ENCODE results near the gene PRDM1. TPM values are rescaled to one million over a fixed set of nuclear protein-coding genes. Genes with fewer than 3 reads are reported as not detected.

The PRDM1 gene
- total RNA-seq, 1 donor from 2014 or later, result 2.3 TPM

- DNase-seq (ENCODE audit: low spot score in 2 of 2, unreplicated experiment in 2 of 2), result no peak
- Mint-ChIP-seq H3K27ac (no peak overlapping the region), H3K9me3 (no peaks in the 10 kb centered on the region), H3K4me3 (no peak overlapping the region), H3K4me1 (peaks cover 18% of the 10 kb centered on the region), H3K27me3 (ENCODE audit: low read depth) (peaks cover 9% of the 10 kb centered on the region), H3K36me3 (no peaks in the 10 kb centered on the region)
- TF ChIP-seq CTCF (IDR thresholded peaks at IDR 0.05; ENCODE audit: unreplicated experiment), result no peak
These were observed 40.3 kb downstream of the PRDM1 start for GRCh38 chr6:106126482-106126881.

GRCh38 chr6:106128981-106129781, 43.0 kb downstream of the PRDM1 start:
- peaks cover 18% of the 10 kb centered on the region for H3K4me1 Mint-ChIP-seq
- H3K9me3 Mint-ChIP-seq, result no peaks in the 10 kb centered on the region
- no peak for TF ChIP-seq CTCF (IDR thresholded peaks at IDR 0.05; ENCODE audit: unreplicated experiment)
- peaks cover 4% of the 10 kb centered on the region for H3K27me3 Mint-ChIP-seq (ENCODE audit: low read depth)
- H3K36me3 Mint-ChIP-seq, result no peaks in the 10 kb centered on the region
- H3K4me3 Mint-ChIP-seq, result no peak overlapping the region
- H3K27ac Mint-ChIP-seq, result peak overlapping the region; percentile 30
- DNase-seq (ENCODE audit: low spot score in 2 of 2, unreplicated experiment in 2 of 2), result no peak

- Mint-ChIP-seq H3K27ac (no peak overlapping the region), H3K4me1 (peaks cover 20% of the 10 kb centered on the region)
These were observed 46.1 kb downstream of the PRDM1 start for GRCh38 chr6:106132153-106132698.

GRCh38 chr6:106133040-106133439, 46.9 kb downstream of the PRDM1 start:
- no peak for DNase-seq (ENCODE audit: low spot score in 2 of 2, unreplicated experiment in 2 of 2)
- Mint-ChIP-seq H3K36me3 (no peaks in the 10 kb centered on the region), H3K4me1 (peaks cover 20% of the 10 kb centered on the region), H3K4me3 (no peak overlapping the region), H3K27ac (no peak overlapping the region), H3K27me3 (ENCODE audit: low read depth) (peaks cover 2% of the 10 kb centered on the region), H3K9me3 (no peaks in the 10 kb centered on the region)
- TF ChIP-seq CTCF (IDR thresholded peaks at IDR 0.05; ENCODE audit: unreplicated experiment), result no peak

More at GRCh38 chr6:106132153-106132698, 46.1 kb downstream of the PRDM1 start:
- no peak for TF ChIP-seq CTCF (IDR thresholded peaks at IDR 0.05; ENCODE audit: unreplicated experiment)
- Mint-ChIP-seq H3K36me3 (no peaks in the 10 kb centered on the region), H3K9me3 (no peaks in the 10 kb centered on the region), H3K4me3 (no peak overlapping the region), H3K27me3 (ENCODE audit: low read depth) (peaks cover 2% of the 10 kb centered on the region)
- no peak for DNase-seq (ENCODE audit: low spot score in 2 of 2, unreplicated experiment in 2 of 2)

GRCh38 chr6:106134087-106134770, 48.1 kb downstream of the PRDM1 start:
- Mint-ChIP-seq H3K4me3 (no peak overlapping the region), H3K4me1 (peaks cover 15% of the 10 kb centered on the region), H3K27ac (no peak overlapping the region), H3K36me3 (no peaks in the 10 kb centered on the region), H3K27me3 (ENCODE audit: low read depth) (peaks cover 2% of the 10 kb centered on the region), H3K9me3 (no peaks in the 10 kb centered on the region)
- DNase-seq (ENCODE audit: low spot score in 2 of 2, unreplicated experiment in 2 of 2), result no peak
- no peak for TF ChIP-seq CTCF (IDR thresholded peaks at IDR 0.05; ENCODE audit: unreplicated experiment)

Data from mesothelial cell of epicardium (in vitro differentiated cells).